ENCODE results near the gene CD34. TPM values are rescaled to one million over a fixed set of nuclear protein-coding genes. Genes with fewer than 3 reads are reported as not detected.

Gene CD34
- total RNA-seq, 6 experiments from 2014 or later, result 0.70 to 2.7 (median 2.2) TPM

DNA sequence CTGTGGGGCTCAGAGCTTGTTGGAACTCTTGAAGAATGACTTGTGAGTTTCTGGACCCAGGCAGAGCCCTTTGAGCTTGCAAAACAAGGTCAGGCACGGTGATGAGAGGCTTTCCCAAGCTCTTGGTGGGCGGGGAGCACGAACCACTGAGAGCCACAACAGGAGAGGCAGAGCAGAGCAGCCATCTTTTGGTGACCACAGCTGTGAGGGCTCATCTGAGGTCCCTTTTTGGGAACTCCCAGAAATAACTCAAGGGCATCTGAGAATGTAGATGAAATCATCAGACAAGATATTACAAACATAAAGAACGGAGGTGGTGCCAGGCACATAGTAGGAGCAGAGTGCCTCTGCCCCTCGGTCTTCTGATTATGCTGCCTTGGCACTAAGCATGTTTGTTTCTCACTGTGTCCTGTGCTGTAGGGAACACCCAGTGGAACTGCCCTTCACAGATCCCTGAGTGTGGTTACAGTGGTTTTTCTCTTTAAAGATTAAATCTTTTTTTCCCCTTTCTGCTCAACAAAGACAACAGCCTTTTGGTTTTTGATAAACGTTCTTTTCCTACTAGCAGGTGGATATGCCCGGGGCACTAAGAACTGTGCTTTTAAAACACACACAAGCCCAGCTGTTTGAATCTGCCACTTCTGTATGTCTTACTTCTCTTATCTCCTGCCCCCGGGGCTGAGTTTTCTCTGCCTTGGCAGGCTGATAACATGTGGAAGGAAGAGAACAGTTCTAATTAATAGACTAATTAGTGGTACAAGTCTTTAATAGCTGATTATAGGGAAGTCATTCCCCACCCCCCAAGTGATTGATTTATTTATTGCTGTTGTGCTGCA lies 37.7 kb downstream of the CD34 start:
- DNase-seq, result no peak
- Histone ChIP-seq H3K27me3 (no peaks in the 10 kb centered on the region), H3K9me3 (no peaks in the 10 kb centered on the region), H3K4me1 (no peaks in the 10 kb centered on the region), H3K36me3 (no peaks in the 10 kb centered on the region), H3K4me3 (no peak overlapping the region), H3K27ac (no peak overlapping the region)
- TF ChIP-seq POLR2A (IDR thresholded peaks at IDR 0.05), result no peak
- TF ChIP-seq, protein P1, sequence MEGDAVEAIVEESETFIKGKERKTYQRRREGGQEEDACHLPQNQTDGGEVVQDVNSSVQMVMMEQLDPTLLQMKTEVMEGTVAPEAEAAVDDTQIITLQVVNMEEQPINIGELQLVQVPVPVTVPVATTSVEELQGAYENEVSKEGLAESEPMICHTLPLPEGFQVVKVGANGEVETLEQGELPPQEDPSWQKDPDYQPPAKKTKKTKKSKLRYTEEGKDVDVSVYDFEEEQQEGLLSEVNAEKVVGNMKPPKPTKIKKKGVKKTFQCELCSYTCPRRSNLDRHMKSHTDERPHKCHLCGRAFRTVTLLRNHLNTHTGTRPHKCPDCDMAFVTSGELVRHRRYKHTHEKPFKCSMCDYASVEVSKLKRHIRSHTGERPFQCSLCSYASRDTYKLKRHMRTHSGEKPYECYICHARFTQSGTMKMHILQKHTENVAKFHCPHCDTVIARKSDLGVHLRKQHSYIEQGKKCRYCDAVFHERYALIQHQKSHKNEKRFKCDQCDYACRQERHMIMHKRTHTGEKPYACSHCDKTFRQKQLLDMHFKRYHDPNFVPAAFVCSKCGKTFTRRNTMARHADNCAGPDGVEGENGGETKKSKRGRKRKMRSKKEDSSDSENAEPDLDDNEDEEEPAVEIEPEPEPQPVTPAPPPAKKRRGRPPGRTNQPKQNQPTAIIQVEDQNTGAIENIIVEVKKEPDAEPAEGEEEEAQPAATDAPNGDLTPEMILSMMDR (IDR thresholded peaks at IDR 0.05), result no peak
- 32% methylated on average over 5 of the region's 8 CpGs for WGBS (ENCODE audit: insufficient coverage, low coverage, low lambda C conversion rate, missing lambda C conversion rate)
- no peak for ATAC-seq
- intact Hi-C loops (cut with DNase I), result no loop called here

DNA sequence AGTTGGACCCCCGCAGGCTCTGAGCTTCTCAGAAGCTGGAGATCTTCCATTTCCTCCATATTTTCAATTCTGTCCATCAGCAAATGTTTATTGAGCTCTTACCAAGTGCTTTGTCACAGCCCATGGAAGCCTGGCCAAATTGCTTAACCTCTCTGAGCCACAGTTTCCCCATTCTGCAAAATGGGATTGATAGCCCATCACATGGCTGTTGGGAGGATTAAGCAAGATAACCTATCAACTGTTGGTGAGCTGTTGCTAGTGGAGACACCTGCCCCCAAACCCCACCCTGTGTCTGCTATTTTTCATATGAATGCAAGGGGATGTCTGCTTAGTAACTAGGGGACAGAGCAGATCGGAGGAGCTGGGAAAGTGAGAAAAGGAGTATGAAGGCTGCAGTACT lies 38.3 kb downstream of the CD34 start:
- no peaks in the 10 kb centered on the region for H3K36me3 ChIP-seq
- no peaks in the 10 kb centered on the region for H3K9me3 ChIP-seq
- no peak overlapping the region for H3K27ac ChIP-seq
- ATAC-seq (no peak), DNase-seq (no peak)
- H3K4me1 ChIP-seq, result no peaks in the 10 kb centered on the region
- WGBS (ENCODE audit: insufficient coverage, low coverage, low lambda C conversion rate, missing lambda C conversion rate), result 71% methylated on average over 2 of the region's 2 CpGs
- intact Hi-C loops (cut with DNase I), result no loop called here
- no peak for TF ChIP-seq POLR2A (IDR thresholded peaks at IDR 0.05)
- TF ChIP-seq, protein P1 (IDR thresholded peaks at IDR 0.05), result no peak
- no peaks in the 10 kb centered on the region for H3K27me3 ChIP-seq
- H3K4me3 ChIP-seq, result no peak overlapping the region

DNA sequence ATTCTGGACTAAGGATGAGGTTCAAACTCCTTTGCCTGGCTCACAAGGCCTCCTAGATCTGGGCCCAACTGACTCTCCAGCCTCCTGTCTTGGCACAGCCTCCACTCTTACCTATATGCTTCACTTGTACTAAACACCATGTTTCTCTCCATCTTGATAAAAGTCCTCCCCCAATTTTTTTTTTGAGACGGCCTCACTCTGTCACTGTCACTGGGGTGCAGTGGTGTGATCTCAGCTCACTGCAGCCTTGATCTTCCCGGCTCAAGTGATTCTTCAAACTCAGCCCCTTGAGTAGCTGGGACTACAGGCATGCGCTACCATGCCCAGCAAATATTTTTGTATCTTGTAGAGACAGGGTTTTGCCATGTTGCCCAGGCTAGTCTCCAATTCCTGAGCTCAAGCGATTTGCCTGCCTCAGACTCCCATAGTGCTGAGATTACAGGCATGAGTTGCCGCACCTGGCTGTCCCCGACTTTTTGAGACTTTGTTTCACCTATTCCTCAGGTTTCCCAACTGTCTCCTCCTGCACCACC lies 39.7 kb downstream of the CD34 start:
- 79% methylated on average over 5 of the region's 6 CpGs for WGBS (ENCODE audit: insufficient coverage, low coverage, low lambda C conversion rate, missing lambda C conversion rate)
- no peak overlapping the region for H3K27ac ChIP-seq
- no peak for DNase-seq
- H3K27me3 ChIP-seq, result no peaks in the 10 kb centered on the region
- intact Hi-C loops (cut with DNase I), result no loop called here
- H3K9me3 ChIP-seq, result no peaks in the 10 kb centered on the region
- H3K36me3 ChIP-seq, result no peaks in the 10 kb centered on the region
- H3K4me3 ChIP-seq, result no peak overlapping the region
- no peak for ATAC-seq
- no peaks in the 10 kb centered on the region for H3K4me1 ChIP-seq
- TF ChIP-seq, protein P1 (IDR thresholded peaks at IDR 0.05), result no peak
- TF ChIP-seq POLR2A (IDR thresholded peaks at IDR 0.05), result no peak

DNA sequence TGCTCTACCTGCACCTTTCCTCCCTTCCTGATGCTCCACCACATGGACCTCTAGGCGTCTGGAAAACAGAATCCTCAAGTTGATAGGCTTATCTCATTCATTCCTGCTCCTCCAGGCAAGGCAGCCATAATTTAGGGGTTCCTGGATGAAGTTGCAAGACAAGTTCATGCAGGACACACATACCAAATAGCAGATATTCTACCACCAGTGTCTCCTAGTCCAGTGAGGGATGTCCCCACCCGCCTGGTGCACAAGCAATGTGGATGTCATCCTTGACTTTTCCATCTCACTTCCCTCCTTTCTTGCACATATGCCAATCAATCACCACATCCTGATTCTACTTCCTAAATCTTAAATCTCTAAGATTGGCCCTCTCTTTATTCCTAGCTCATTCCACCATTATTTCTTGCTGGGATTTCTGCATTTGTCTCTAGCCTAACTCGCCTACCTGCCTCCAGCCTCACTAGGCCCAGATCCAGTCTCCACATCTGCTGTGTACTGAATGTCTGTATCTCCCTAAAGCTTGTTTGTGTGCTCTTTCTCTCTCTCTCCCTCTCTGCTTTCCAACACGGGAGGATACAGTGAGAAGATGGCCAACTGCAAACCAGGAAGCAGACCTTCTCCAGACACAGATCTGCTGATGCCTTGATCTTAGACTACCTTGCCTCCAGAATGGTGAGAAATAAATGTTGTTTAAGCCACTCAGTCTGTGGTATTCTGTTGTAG lies 40.5 kb downstream of the CD34 start:
- 64% methylated on average over 3 of the region's 4 CpGs for WGBS (ENCODE audit: insufficient coverage, low coverage, low lambda C conversion rate, missing lambda C conversion rate)
- H3K27me3 ChIP-seq, result no peaks in the 10 kb centered on the region
- ATAC-seq (no peak), DNase-seq (no peak)
- H3K4me3 ChIP-seq, result no peak overlapping the region
- intact Hi-C loops (cut with DNase I), result no loop called here
- H3K9me3 ChIP-seq, result no peaks in the 10 kb centered on the region
- no peaks in the 10 kb centered on the region for H3K36me3 ChIP-seq
- no peaks in the 10 kb centered on the region for H3K4me1 ChIP-seq
- TF ChIP-seq, protein P1 (IDR thresholded peaks at IDR 0.05), result no peak
- no peak for TF ChIP-seq POLR2A (IDR thresholded peaks at IDR 0.05)
- H3K27ac ChIP-seq, result no peak overlapping the region

Measured in right lobe of liver (tissue), 6 donors.